NOMO-1 (cell line): ENCODE data around the gene SCMH1.

Source experiments
- DNase-seq, 2 experiments: peaks; one replicate each; lab custom pipeline; 2025; ENCODE audit not compliant: unreplicated experiment in 2 of 2; lab: John Stamatoyannopoulos, UW

The SCMH1 gene

GRCh38 chr1:41037116-41037903 lies 204.8 kb downstream of the SCMH1 start:
- no peak for DNase-seq

GRCh38 chr1:41033272-41033671 lies 208.8 kb downstream of the SCMH1 start:
- no peak for DNase-seq

- no peak for DNase-seq
Observed at GRCh38 chr1:41032147-41032546, 210.0 kb downstream of the SCMH1 start.

- DNase-seq = no peak
Observed at GRCh38 chr1:41030872-41031616, 211.1 kb downstream of the SCMH1 start.

DNA sequence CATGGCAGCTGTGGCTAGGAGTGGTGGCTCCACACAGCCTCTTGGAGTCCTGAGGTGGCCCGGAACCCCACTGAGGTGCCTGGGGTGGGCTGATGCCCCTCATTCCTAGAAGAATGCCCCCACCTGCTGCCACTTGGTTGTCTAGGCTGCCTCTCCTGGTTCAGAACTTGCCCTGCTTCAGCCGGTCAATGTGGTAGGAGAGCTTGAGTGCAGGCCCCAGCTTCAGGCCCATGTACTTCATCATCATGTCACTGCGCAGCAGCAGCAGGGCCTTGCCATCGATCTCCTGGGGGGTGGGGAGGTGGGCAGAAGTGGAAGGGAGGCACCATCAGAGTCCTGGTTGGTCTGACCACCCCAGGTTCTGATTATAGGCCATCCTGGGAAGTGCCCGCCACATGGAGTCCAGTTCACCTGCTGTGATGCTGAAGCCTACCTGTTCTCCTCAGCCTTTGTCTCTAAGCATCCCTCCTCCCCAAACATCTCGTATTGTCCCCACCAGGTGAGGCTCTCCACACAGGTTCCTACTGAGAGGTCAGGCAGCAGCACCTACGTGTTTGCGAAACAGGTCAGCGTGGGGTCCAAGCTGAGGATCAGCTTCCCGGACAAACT lies 214.0 kb downstream of the SCMH1 start:
- no peak for DNase-seq

- DNase-seq = no peak
Observed at GRCh38 chr1:41025979-41026819, 215.9 kb downstream of the SCMH1 start.

DNA sequence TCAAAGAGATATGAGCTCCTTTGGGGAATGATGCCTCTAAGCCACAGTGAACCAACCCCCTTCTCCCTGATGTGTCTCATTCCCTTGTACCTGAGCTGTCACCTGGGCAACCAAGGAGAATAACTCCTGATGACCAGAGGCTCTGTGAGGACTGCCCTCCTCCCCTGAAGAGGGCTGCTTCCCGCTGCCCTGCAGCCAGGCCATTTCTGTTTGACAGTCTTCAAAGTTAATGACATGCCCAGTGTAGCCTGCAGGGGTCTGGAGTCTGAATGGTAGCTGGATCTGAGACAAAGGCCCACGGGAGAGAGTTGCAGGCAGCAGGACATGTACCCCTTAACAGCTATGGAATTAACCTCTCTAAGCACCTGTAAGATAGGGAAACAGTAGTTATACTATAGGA lies 217.2 kb downstream of the SCMH1 start:
- DNase-seq = no peak

- DNase-seq = no peak
Observed at GRCh38 chr1:41023279-41023990, 218.7 kb downstream of the SCMH1 start.

GRCh38 chr1:41022424-41022823 lies 219.7 kb downstream of the SCMH1 start:
- no peak for DNase-seq

DNA sequence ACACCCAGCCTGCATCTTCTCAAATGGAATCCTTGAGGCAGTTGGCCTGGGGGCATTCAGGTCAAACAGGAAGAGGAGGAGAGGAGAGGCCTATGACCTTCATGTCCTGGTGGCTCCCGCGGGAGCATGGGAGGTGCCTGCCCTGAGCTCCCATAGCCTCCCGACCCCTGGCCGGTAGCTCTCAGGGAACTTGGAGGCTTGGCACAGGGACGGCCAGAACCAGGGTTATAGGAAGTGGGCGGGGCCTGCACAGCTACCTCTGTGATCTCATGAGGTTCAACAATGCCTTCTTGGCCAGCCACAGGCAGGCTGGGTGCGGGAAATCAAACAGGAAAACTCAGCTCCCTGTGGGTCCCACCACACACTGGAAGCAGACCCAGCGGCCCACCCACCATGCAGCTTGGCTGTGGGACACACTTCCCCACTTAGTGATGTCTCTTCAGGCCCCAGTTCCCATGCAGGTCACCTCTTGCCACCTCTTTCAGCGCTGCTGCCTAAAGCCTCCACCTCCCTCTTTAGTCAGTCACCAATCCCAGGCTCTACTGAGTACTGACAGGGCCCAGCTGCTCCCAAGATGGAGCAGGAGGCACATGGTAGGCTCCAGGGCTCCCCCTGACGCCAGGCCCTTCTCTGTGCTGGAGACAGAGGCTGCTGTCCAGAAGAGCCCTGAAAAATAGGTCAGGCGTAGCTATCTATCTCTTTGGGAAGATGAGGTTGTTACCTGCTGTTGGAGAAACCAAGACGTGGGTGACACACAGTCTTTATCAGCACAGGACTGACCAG lies 220.4 kb downstream of the SCMH1 start, which contains the start of gene SLFNL1:
Gene SLFNL1 (minus strand): TSS at position 200 of the 783 bp plus-strand sequence. CDS start 1,065 bp downstream, outside the sequence.
- no peak for DNase-seq

DNA sequence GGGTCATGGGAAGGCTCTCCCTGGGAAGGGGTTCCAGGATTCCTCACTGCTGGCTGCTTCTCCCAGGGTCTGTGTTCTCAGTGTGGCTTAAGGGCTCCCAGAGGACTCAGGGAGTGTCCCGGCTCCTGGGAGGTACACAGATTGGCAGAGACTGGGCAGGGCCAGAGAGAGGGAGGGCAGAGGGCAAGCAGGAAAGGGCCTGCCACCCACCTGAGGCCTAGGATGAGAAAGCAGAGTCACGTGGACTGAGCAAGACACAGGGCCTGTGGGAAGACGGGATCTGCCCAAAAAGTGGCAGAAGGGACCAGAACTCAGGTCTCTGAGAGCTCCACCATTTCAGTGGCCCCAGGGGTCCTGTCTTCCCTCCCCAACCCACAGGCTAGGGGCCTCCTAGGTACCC lies 221.5 kb downstream of the SCMH1 start:
- no peak for DNase-seq

DNA sequence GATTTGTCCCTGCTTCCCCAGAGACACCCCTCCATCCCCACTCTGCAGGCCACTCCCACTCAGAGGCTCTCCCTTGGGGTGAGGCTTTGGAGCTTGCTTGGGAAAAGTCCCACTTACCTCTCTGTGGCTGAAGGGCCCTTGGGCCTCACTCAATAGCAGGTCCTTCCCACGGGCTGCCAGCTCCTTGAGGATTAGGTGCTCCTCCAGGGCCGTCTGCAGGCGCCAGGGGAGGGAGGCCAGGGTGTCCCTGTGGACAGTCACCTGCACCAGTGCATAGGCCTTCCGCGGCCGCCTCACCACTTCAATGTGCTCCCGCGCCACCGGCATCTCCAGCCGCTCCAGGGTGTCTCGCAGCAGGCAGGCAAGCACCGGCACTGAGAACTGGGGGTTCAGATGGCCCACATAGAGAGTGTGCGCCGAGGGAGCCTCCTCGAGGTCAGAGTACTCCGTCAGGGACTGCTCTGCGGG lies 222.0 kb downstream of the SCMH1 start:
- DNase-seq = no peak

- no peak for DNase-seq
Observed at GRCh38 chr1:41019353-41019745, 222.8 kb downstream of the SCMH1 start.

DNA sequence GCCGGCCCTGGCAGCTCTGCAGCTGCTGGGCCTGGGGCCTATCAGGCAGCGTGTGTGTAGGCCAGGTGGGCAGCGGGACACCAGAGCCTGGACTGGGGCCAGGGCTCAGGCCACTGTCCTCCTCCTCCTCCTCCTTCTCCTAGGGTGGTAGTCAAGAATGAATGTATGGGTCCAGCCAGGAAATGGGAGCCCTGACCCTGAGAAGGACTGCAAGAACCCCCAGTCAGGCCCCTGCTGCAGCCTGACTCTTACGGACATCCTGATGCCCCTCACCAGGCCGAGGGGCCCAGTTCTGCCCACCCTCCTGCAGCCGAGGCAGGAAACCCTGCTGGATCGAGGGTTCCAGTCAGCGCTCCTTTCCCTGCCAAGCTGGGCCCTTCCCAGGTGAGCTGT lies 224.1 kb downstream of the SCMH1 start:
- DNase-seq = no peak

DNA sequence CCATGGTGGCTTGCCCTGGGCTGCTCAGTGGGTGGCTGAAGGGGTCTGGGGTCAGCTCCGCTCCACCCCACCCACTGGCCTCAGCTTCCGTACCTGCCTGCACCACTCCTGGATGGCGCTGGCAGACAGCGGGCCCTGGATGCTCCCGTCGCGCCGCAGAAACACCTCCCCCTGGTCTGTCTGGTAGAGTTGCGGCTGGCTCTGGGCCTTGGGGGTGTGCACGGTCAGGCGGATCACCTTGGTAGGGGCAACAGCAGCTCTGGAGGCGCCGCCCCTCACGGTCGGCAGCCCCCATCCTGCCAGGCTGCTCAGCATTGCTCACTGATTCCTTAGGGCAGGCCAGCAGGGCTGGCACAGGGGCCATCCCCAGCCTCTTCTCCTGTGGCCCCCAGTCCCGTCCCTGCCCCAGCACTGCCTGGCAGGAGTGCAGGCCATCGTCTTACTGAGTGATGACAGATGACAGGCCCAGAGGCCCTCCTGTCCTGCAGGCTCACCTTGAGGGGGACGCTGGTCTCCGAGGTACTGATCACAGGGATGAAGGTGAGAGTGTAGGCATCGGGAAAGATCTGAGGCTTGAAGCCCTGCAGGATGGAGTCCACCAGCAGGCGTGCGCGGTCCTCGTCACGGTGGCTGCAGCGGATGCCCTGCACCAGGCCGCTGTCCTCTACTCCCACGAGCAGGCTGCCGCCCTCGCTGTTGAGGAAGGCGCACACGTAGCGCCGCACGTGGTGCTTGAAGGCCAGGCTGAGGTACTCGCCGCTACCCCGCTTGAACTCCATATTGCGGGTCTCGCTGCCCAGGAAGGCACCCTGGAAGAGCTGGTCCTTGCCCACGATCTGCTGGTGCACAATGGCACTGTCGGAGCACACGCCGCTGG lies 224.7 kb downstream of the SCMH1 start:
- DNase-seq = no peak

- no peak for DNase-seq
Observed at GRCh38 chr1:41015897-41016470, 226.1 kb downstream of the SCMH1 start.

- no peak for DNase-seq
Observed at GRCh38 chr1:41015281-41015896, 226.7 kb downstream of the SCMH1 start.

DNA sequence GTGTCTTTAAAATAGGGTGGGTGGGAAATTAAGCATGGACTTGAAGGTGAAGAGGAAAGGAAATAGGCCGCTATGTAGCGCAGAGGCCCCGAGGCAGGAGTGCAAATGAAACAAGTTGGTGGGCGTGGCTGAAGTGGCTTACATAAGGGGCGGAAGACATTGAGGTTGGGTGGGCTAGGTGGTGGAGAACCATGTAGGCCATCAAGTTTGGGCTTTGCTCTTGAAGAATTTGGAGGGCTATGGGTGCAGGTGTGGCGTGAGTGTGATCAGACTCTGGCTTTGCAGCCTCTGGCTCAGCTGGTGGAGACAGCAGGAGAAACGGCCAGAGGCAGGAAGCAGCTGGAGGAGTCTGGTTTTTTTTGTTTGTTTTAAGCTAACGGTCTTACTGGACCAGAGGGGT lies 227.2 kb downstream of the SCMH1 start:
- no peak for DNase-seq
